Prostate gland (tissue), 2 donors: ENCODE data around the gene LPAR2. TPM values are rescaled to one million over a fixed set of nuclear protein-coding genes. Genes with fewer than 3 reads are reported as not detected.

Experiments used
- DNase-seq: peaks from one replicate; pipeline ENCODE4 v3.0.0-alpha.2; 2019; ENCODE audit warnings: low spot score
- H3K27ac ChIP-seq, 2 donors: fragments of 200-600 bp; sonication (generic); 2 replicates each; pipeline ENCODE4 v1.5.1; 2017 to 2019
- H3K27me3 ChIP-seq: fragments of 200-600 bp; sonication (generic); replicated peaks from 2 replicates; pipeline ENCODE4 v1.5.1; 2019; ENCODE audit not compliant: insufficient read depth
- H3K36me3 ChIP-seq, 2 donors: fragments of 200-600 bp; sonication (generic); 1 replicate in 1 of 2; 2 replicates in 1 of 2; pipeline versions ENCODE4 v1.5.1 to v1.8.1; 2017 to 2019
- H3K4me1 ChIP-seq: fragments of 200-600 bp; sonication (generic); replicated peaks from 2 replicates; pipeline ENCODE4 v1.5.1; 2019
- H3K4me3 ChIP-seq, 2 donors: fragments of 200-600 bp; sonication (generic); 2 replicates each; pipeline ENCODE4 v1.5.1; 2017 to 2019
- H3K9me3 ChIP-seq: fragments of 200-600 bp; sonication (generic); 2 replicates; pipeline ENCODE4 v1.5.1; 2017
- POLR2A ChIP-seq: fragments of 450-650 bp; IDR thresholded peaks from one replicate; pipeline ENCODE4 v1.6.1; 2016; ENCODE audit warnings: antibody characterized with exemption, mild to moderate bottlenecking
- POLR2AphosphoS5 ChIP-seq: sonication (generic); formaldehyde crosslinking; IDR thresholded peaks from one replicate; pipeline ENCODE4 v1.6.1; 2017; ENCODE audit warnings: antibody characterized with exemption
- WGBS: methylation state at CpG from one replicate; pipeline ENCODE4 v1.1.5; 2018; 5-methylcytosine and 5-hydroxymethylcytosine counted together
- intact Hi-C: fragments of 100-400 bp; cut with DNase I; formaldehyde crosslinking; loops from one replicate; pipeline ENCODE4 v1.14.2; 2022
- total RNA-seq, 2 donors: library from RNA; depleted of rRNA; stranded (reverse); fragments of >200 nt; gene quantifications; one replicate each; pipeline ENCODE4 v1.1.0, GENCODE V29; 2016
- TF ChIP-seq, protein P1 (sequence below), 4 experiments: fragments of 200-600 bp in 2 of 4; fragments of 450-650 bp in 2 of 4; sonication (generic) in 2 of 4; IDR thresholded peaks; 1 replicate in 3 of 4; 2 replicates in 1 of 4; pipeline ENCODE4 v1.5.1; 2016 to 2019; ENCODE audit warnings: antibody characterized with exemption in 4 of 4, mild to moderate bottlenecking in 2 of 4, moderate library complexity in 2 of 4

LPAR2 gene
- total RNA-seq, 2 donors from 2014 or later, result 39.7 to 167 TPM

DNA sequence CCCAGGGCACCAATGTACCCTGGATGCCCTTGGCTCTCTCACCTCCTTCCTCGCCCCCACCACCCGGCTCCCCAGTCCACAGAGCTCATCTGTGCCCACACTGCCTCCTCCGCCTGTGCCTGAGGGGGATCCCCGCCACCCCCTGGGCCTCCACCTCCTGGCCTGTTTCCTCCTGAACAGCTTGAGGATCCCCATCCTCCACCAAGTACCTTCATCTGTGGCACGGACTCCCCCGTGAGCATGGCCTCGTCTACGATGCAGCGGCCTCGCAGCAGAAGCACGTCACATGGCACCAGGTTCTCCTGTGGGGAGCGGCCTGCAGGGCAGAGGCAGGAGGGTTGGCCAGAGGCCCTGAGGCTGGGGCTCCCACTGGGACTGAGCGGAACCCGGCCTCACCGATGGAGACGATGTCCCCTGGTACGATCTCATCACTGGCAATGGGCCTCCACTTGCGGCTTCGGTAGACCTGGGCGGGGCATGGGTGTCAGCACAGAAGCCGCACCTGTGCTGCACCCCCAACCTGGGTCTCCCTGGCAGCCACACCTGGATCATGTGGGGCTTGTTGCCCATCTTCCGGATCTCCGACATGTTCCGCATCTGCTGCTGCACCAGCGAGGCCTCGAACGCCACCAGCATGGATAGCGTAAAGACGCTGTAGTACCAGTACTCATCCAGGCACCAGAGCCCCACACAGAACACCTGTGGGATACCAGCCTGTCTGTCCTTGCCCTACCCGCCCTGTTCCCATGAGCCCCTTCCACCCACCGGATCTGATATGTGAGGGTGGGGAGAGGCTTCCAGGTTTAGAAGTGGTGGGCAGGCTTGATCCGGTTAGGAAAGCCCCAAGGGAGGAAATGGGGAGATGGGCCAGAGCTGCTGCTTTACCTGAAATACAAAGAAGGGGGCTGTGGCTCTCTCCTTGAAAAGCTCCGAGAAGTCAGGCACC lies 28.7 kb upstream of the LPAR2 start:
- no peaks in the 10 kb centered on the region for H3K4me1 ChIP-seq
- no peak for DNase-seq
- WGBS, result 97% methylated on average over 24 of the region's 33 CpGs
- TF ChIP-seq, protein P1, sequence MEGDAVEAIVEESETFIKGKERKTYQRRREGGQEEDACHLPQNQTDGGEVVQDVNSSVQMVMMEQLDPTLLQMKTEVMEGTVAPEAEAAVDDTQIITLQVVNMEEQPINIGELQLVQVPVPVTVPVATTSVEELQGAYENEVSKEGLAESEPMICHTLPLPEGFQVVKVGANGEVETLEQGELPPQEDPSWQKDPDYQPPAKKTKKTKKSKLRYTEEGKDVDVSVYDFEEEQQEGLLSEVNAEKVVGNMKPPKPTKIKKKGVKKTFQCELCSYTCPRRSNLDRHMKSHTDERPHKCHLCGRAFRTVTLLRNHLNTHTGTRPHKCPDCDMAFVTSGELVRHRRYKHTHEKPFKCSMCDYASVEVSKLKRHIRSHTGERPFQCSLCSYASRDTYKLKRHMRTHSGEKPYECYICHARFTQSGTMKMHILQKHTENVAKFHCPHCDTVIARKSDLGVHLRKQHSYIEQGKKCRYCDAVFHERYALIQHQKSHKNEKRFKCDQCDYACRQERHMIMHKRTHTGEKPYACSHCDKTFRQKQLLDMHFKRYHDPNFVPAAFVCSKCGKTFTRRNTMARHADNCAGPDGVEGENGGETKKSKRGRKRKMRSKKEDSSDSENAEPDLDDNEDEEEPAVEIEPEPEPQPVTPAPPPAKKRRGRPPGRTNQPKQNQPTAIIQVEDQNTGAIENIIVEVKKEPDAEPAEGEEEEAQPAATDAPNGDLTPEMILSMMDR (IDR thresholded peaks at IDR 0.05), result no peak
- TF ChIP-seq POLR2A, result no peak
- no peak for TF ChIP-seq POLR2AphosphoS5
- H3K36me3 ChIP-seq, result peaks cover 36 to 49% of the 10 kb centered on the region in 2 donors
- intact Hi-C loops, result no loop called here
- no peaks in the 10 kb centered on the region for H3K9me3 ChIP-seq
- H3K27ac ChIP-seq, result no peak overlapping the region
- H3K27me3 ChIP-seq, result no peaks in the 10 kb centered on the region
- no peak overlapping the region for H3K4me3 ChIP-seq

- H3K36me3 ChIP-seq, result peaks cover 40 to 55% of the 10 kb centered on the region in 2 donors
- WGBS, result 93% methylated on average over 24 of the region's 27 CpGs
- TF ChIP-seq POLR2AphosphoS5 (no peak), POLR2A (no peak)
- TF ChIP-seq, protein P1 (IDR thresholded peaks at IDR 0.05), result no peak
- DNase-seq, result no peak
- no peak overlapping the region for H3K27ac ChIP-seq
- intact Hi-C loops, result no loop called here
- H3K4me1 ChIP-seq, result no peaks in the 10 kb centered on the region
- no peaks in the 10 kb centered on the region for H3K9me3 ChIP-seq
- H3K4me3 ChIP-seq, result no peak overlapping the region
- no peaks in the 10 kb centered on the region for H3K27me3 ChIP-seq
These were observed 27.8 kb upstream of the LPAR2 start for GRCh38 chr19:19655641-19656343.

GRCh38 chr19:19655051-19655594 lies 27.1 kb upstream of the LPAR2 start:
- TF ChIP-seq POLR2A, result no peak
- no peak for TF ChIP-seq POLR2AphosphoS5
- TF ChIP-seq, protein P1 (IDR thresholded peaks at IDR 0.05), result no peak
- no peaks in the 10 kb centered on the region for H3K9me3 ChIP-seq
- H3K4me3 ChIP-seq, result no peak overlapping the region
- no peaks in the 10 kb centered on the region for H3K27me3 ChIP-seq
- no peak overlapping the region for H3K27ac ChIP-seq
- H3K4me1 ChIP-seq, result no peaks in the 10 kb centered on the region
- intact Hi-C loops, result no loop called here
- 91% methylated on average over 11 of the region's 22 CpGs for WGBS
- DNase-seq, result no peak
- peaks cover 40 to 55% of the 10 kb centered on the region in 2 donors for H3K36me3 ChIP-seq

GRCh38 chr19:19654441-19654840 lies 26.4 kb upstream of the LPAR2 start:
- DNase-seq, result no peak
- no peaks in the 10 kb centered on the region for H3K9me3 ChIP-seq
- no peak overlapping the region for H3K27ac ChIP-seq
- TF ChIP-seq POLR2AphosphoS5 (no peak), POLR2A (no peak)
- TF ChIP-seq, protein P1 (IDR thresholded peaks at IDR 0.05), result no peak
- 90% methylated on average over 15 of the region's 15 CpGs for WGBS
- H3K4me3 ChIP-seq, result no peak overlapping the region
- H3K4me1 ChIP-seq, result no peaks in the 10 kb centered on the region
- H3K36me3 ChIP-seq, result peaks cover 40 to 55% of the 10 kb centered on the region in 2 donors
- intact Hi-C loops, result no loop called here
- H3K27me3 ChIP-seq, result no peaks in the 10 kb centered on the region
